HepG2 (cell line): ENCODE data around the gene LILRB5. TPM values are rescaled to one million over a fixed set of nuclear protein-coding genes. Genes with fewer than 3 reads are reported as not detected.

ENCODE experiments used
- ARNTL ChIP-seq: sonication (generic); formaldehyde crosslinking; IDR thresholded peaks from 2 replicates; pipeline ENCODE4 v1.4.0; 2020; ENCODE audit warnings: mild to moderate bottlenecking, missing genetic modification reagents
- ELF3 ChIP-seq: IDR thresholded peaks from 2 replicates; pipeline ENCODE4 v1.6.1; 2016; ENCODE audit warnings: missing genetic modification reagents, missing compliant biosample characterization
- GLI4 ChIP-seq: sonication (generic); formaldehyde crosslinking; IDR thresholded peaks from 2 replicates; pipeline ENCODE4 v1.5.1; 2020; ENCODE audit warnings: missing genetic modification reagents, mild to moderate bottlenecking, moderate library complexity, borderline replicate concordance
- GZF1 ChIP-seq: sonication (generic); formaldehyde crosslinking; IDR thresholded peaks from 2 replicates; pipeline ENCODE4 v1.5.1; 2020; ENCODE audit warnings: mild to moderate bottlenecking, missing genetic modification reagents
- KAT8 ChIP-seq: IDR thresholded peaks from 2 replicates; pipeline ENCODE4 v1.6.1; 2016; ENCODE audit warnings: missing genetic modification reagents, missing compliant biosample characterization
- KDM2A ChIP-seq: sonication (generic); formaldehyde crosslinking; IDR thresholded peaks from 2 replicates; pipeline ENCODE4 v1.4.0; 2020; ENCODE audit warnings: low read depth, missing genetic modification reagents, borderline replicate concordance
- MAF1 ChIP-seq: sonication (generic); formaldehyde crosslinking; IDR thresholded peaks from 2 replicates; pipeline ENCODE4 v1.5.0; 2020; ENCODE audit warnings: missing genetic modification reagents, borderline replicate concordance
- RBM39 ChIP-seq: fragments of 200-400 bp; formaldehyde crosslinking; IDR thresholded peaks from one replicate; pipeline ENCODE4 v1.6.1; 2018; ENCODE audit warnings: antibody characterized with exemption, mild to moderate bottlenecking, low read depth, low read length; ENCODE audit not compliant: poor library complexity, severe bottlenecking
- REPIN1 ChIP-seq: sonication (generic); formaldehyde crosslinking; IDR thresholded peaks from 2 replicates; pipeline ENCODE4 v1.8.0; 2022; ENCODE audit warnings: missing genetic modification reagents, low read depth, mild to moderate bottlenecking, borderline replicate concordance
- SMAD9 ChIP-seq: sonication (generic); formaldehyde crosslinking; IDR thresholded peaks from 2 replicates; pipeline ENCODE4 v1.5.1; 2020; ENCODE audit warnings: mild to moderate bottlenecking, missing genetic modification reagents
- TCF7L2 ChIP-seq: IDR thresholded peaks from 2 replicates; pipeline ENCODE4 v1.6.1; 2011; ENCODE audit warnings: mild to moderate bottlenecking, low read depth, low read length, moderate library complexity
- ZBTB21 ChIP-seq: sonication (generic); formaldehyde crosslinking; IDR thresholded peaks from 2 replicates; pipeline ENCODE4 v1.4.0; 2020; ENCODE audit warnings: missing genetic modification reagents
- ZMAT3 ChIP-seq: sonication (generic); formaldehyde crosslinking; conservative IDR thresholded peaks from 2 replicates; pipeline ENCODE4 v1.7.0; 2021; ENCODE audit warnings: missing genetic modification reagents
- ZNF225 ChIP-seq: sonication (generic); formaldehyde crosslinking; IDR thresholded peaks from 2 replicates; pipeline ENCODE4 v1.4.0; 2020; ENCODE audit warnings: mild to moderate bottlenecking, missing genetic modification reagents
- ZNF335 ChIP-seq: sonication (generic); formaldehyde crosslinking; IDR thresholded peaks from 2 replicates; pipeline ENCODE4 v1.4.0; 2020; ENCODE audit warnings: missing genetic modification reagents
- ZNF468 ChIP-seq: sonication (generic); formaldehyde crosslinking; IDR thresholded peaks from 2 replicates; pipeline ENCODE4 v1.8.0; 2022; ENCODE audit warnings: mild to moderate bottlenecking, moderate library complexity, missing genetic modification reagents
- ZNF552 ChIP-seq: sonication (generic); formaldehyde crosslinking; IDR thresholded peaks from 2 replicates; pipeline ENCODE4 v1.9.0; 2022; ENCODE audit warnings: missing genetic modification reagents, mild to moderate bottlenecking, borderline replicate concordance
- ZNF567 ChIP-seq: sonication (generic); formaldehyde crosslinking; IDR thresholded peaks from 2 replicates; pipeline ENCODE4 v1.8.1; 2023; ENCODE audit warnings: mild to moderate bottlenecking, missing genetic modification reagents, borderline replicate concordance
- ZNF574 ChIP-seq: sonication (generic); formaldehyde crosslinking; IDR thresholded peaks from 2 replicates; pipeline ENCODE4 v1.4.0; 2020; ENCODE audit warnings: missing genetic modification reagents
- ZNF619 ChIP-seq: sonication (generic); formaldehyde crosslinking; IDR thresholded peaks from 2 replicates; pipeline ENCODE4 v1.4.0; 2020; ENCODE audit warnings: mild to moderate bottlenecking, missing genetic modification reagents
- polyA plus RNA-seq, 8 experiments: library from polyadenylated mRNA; depleted of rRNA in 3 of 8; stranded (reverse) in 7 of 8; unstranded in 1 of 8; fragments of >200 nt; fragmentation: Illumina TruSeq in 4 of 8; extraction: Trizol in 4 of 8; gene quantifications; 2 replicates each; pipeline versions ENCODE4 v1.2.1 to v1.2.3, GENCODE V29; 2011 to 2016; ENCODE audit warnings: low read depth in 4 of 8, missing spikeins in 1 of 8, mixed read lengths in 1 of 8; ENCODE audit not compliant: insufficient read depth in 1 of 8
- total RNA-seq, 5 experiments: library from RNA; depleted of rRNA; stranded (reverse); fragments of >200 nt; fragmentation: Illumina TruSeq; extraction: Trizol; gene quantifications; 2 replicates each; pipeline ENCODE4 v1.2.3, GENCODE V29; 2016; ENCODE audit warnings: low read depth in 1 of 5
- TF ChIP-seq, protein P1 (sequence below): sonication (generic); formaldehyde crosslinking; IDR thresholded peaks from 2 replicates; pipeline ENCODE4; 2020; ENCODE audit warnings: missing genetic modification reagents, mild to moderate bottlenecking, borderline replicate concordance
- TF ChIP-seq, protein P2 (sequence below): sonication (generic); formaldehyde crosslinking; IDR thresholded peaks from 2 replicates; pipeline ENCODE4 v1.8.0; 2022; ENCODE audit warnings: low read depth, missing genetic modification reagents
- TF ChIP-seq, protein P3 (sequence below): sonication (generic); formaldehyde crosslinking; IDR thresholded peaks from 2 replicates; pipeline ENCODE4 v1.4.0; 2020; ENCODE audit warnings: missing genetic modification reagents

Gene LILRB5
- total and polyA plus RNA-seq, 2 of the 13 experiments (the other 11 are each of a cell fraction or from before 2014, with no cell fraction given): not detected

GRCh38 chr19:54209811-54210494 lies 47.1 kb downstream of the LILRB5 start (continued):
- no peak for TF ChIP-seq GLI4 (CRISPR knock-in tag)
- TF ChIP-seq KDM2A (CRISPR knock-in tag): peak; percentile 48; the same call in 1 of the 2 replicates
- TF ChIP-seq ZNF468 (CRISPR knock-in tag): no peak
- TF ChIP-seq TCF7L2: no peak
- no peak for TF ChIP-seq ZNF619 (CRISPR knock-in tag)
- peak; percentile 57; the same call in 1 of the 2 replicates for TF ChIP-seq ARNTL (CRISPR knock-in tag)
- TF ChIP-seq, protein P1, sequence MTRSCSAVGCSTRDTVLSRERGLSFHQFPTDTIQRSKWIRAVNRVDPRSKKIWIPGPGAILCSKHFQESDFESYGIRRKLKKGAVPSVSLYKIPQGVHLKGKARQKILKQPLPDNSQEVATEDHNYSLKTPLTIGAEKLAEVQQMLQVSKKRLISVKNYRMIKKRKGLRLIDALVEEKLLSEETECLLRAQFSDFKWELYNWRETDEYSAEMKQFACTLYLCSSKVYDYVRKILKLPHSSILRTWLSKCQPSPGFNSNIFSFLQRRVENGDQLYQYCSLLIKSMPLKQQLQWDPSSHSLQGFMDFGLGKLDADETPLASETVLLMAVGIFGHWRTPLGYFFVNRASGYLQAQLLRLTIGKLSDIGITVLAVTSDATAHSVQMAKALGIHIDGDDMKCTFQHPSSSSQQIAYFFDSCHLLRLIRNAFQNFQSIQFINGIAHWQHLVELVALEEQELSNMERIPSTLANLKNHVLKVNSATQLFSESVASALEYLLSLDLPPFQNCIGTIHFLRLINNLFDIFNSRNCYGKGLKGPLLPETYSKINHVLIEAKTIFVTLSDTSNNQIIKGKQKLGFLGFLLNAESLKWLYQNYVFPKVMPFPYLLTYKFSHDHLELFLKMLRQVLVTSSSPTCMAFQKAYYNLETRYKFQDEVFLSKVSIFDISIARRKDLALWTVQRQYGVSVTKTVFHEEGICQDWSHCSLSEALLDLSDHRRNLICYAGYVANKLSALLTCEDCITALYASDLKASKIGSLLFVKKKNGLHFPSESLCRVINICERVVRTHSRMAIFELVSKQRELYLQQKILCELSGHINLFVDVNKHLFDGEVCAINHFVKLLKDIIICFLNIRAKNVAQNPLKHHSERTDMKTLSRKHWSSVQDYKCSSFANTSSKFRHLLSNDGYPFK: no peak
- no peak for TF ChIP-seq GZF1 (CRISPR knock-in tag)
- TF ChIP-seq, protein P2, sequence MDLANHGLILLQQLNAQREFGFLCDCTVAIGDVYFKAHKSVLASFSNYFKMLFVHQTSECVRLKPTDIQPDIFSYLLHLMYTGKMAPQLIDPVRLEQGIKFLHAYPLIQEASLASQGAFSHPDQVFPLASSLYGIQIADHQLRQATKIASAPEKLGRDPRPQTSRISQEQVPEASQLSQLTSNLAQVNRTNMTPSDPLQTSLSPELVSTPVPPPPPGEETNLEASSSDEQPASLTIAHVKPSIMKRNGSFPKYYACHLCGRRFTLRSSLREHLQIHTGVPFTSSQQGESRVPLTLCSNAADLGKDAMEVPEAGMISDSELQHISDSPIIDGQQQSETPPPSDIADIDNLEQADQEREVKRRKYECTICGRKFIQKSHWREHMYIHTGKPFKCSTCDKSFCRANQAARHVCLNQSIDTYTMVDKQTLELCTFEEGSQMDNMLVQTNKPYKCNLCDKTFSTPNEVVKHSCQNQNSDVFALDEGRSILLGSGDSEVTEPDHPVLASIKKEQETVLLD (CRISPR knock-in tag): peak; percentile 54; the same call in 1 of the 2 replicates
- no peak for TF ChIP-seq SMAD9 (CRISPR knock-in tag)
- TF ChIP-seq MAF1 (CRISPR knock-in tag): no peak
- peak; percentile 72 for TF ChIP-seq ZNF574 (CRISPR knock-in tag)
- TF ChIP-seq, protein P3, sequence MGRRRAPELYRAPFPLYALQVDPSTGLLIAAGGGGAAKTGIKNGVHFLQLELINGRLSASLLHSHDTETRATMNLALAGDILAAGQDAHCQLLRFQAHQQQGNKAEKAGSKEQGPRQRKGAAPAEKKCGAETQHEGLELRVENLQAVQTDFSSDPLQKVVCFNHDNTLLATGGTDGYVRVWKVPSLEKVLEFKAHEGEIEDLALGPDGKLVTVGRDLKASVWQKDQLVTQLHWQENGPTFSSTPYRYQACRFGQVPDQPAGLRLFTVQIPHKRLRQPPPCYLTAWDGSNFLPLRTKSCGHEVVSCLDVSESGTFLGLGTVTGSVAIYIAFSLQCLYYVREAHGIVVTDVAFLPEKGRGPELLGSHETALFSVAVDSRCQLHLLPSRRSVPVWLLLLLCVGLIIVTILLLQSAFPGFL (CRISPR knock-in tag): no peak
- no peak for TF ChIP-seq ZMAT3 (CRISPR knock-in tag)
- no peak for TF ChIP-seq REPIN1 (CRISPR knock-in tag)
- TF ChIP-seq ZBTB21 (CRISPR knock-in tag): no peak
- TF ChIP-seq ELF3 (CRISPR knock-in tag): peak; percentile 56
- TF ChIP-seq ZNF225: no peak
- TF ChIP-seq ZNF552 (CRISPR knock-in tag): no peak
- TF ChIP-seq RBM39: no peak
- no peak for TF ChIP-seq ZNF335 (CRISPR knock-in tag)
- no peak for TF ChIP-seq ZNF567 (CRISPR knock-in tag)
- peak; percentile 61; the same call in 1 of the 2 replicates for TF ChIP-seq KAT8 (CRISPR knock-in tag)
